Type B pancreatic cell (in vitro differentiated cells): ENCODE results near the gene HSH2D. TPM values are rescaled to one million over a fixed set of nuclear protein-coding genes. Genes with fewer than 3 reads are reported as not detected.
A peak's percentile ranks its signal among the peaks of the same experiment; 100 is the strongest.

Source experiments
- DNase-seq: peaks from one replicate; pipeline ENCODE4 v3.0.0; 2021; ENCODE audit warnings: mixed read lengths; ENCODE audit not compliant: unreplicated experiment; ENCODE audit errors: extremely low spot score
- H3K27ac Mint-ChIP-seq: 2 replicates; pipeline ENCODE4 v1.8.0; 2021; ENCODE audit warnings: mild to moderate bottlenecking, mixed read lengths
- H3K27me3 Mint-ChIP-seq: 2 replicates; pipeline ENCODE4 v1.8.0; 2021; ENCODE audit warnings: mixed read lengths
- H3K36me3 Mint-ChIP-seq: 2 replicates; pipeline ENCODE4 v1.8.0; 2021; ENCODE audit warnings: mixed read lengths
- H3K4me1 Mint-ChIP-seq: one replicate; pipeline ENCODE4 v1.8.0; 2021; ENCODE audit warnings: mixed read lengths; ENCODE audit not compliant: unreplicated experiment
- H3K4me3 Mint-ChIP-seq: 2 replicates; pipeline ENCODE4 v1.8.0; 2021; ENCODE audit warnings: mild to moderate bottlenecking, mixed read lengths
- H3K9me3 Mint-ChIP-seq: 2 replicates; pipeline ENCODE4 v1.8.0; 2021; ENCODE audit warnings: mixed read lengths
- CTCF ChIP-seq: fragments of 200-600 bp; sonication (generic); conservative IDR thresholded peaks from 2 replicates; pipeline ENCODE4 v1.5.0; 2021; ENCODE audit warnings: antibody characterized with exemption, mild to moderate bottlenecking
- total RNA-seq: library from RNA; stranded (reverse); gene quantifications from 2 replicates; pipeline ENCODE4 v1.2.1, GENCODE V29; 2021; ENCODE audit warnings: low replicate concordance

The HSH2D gene
- total RNA-seq, 1 donor from 2014 or later = 0.68 TPM

GRCh38 chr19:16199275-16199932 is 55.9 kb downstream of the HSH2D start:
- no peaks in the 10 kb centered on the region for H3K9me3 Mint-ChIP-seq
- H3K36me3 Mint-ChIP-seq = peaks cover 5% of the 10 kb centered on the region
- DNase-seq = no peak
- H3K4me1 Mint-ChIP-seq = peaks cover 22% of the 10 kb centered on the region
- H3K27me3 Mint-ChIP-seq = no peaks in the 10 kb centered on the region
- H3K27ac Mint-ChIP-seq = peak overlapping the region; percentile 39
- TF ChIP-seq CTCF = no peak
- H3K4me3 Mint-ChIP-seq = peak overlapping the region; percentile 87

DNA sequence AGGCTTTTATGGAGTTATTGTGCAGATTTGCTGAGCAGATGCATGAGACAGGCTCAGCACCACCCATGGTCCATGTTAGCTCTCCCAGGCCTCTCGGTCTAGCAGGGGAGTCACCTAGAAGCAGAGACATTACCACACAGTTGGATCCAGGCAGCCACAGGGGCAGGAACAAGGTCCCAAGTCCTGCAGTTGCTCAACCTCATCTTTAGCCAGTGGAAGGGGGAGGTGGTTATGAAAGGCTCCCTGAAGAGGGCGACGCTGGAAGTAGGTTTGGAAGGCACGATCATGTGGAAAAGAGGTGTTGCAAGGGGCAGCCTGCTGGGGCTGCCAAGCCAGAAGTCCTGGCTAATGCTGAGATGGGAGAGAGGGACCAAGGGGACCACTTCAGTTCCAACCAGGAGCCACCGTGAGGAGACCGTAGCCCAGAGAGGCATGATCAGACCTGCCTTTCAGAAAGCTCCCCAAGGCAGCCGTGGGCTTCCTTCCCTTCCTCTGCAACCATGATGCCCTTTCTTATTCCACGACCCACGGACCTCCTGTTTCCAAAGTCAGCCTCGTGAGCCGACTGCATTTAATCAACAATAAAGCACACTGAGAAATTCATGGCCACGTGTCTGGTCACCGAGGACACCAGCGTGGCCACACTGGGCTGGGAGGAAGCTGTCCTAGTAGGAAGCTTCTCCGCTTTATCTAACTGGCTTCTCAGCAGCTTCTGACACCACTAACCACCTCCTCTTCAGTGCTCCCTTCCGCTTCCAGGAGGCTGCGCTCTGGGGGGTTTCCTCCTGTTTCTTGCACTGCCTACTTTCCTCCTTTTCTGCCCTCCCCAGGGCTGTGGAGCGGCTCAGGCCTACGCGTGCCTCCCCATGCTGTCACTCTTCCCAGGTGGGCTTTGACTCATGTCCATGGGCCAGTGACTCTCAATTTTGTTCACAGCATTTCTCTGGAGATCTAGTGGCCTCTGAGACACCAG is 56.8 kb downstream of the HSH2D start:
- no peak for TF ChIP-seq CTCF
- Mint-ChIP-seq H3K36me3 (peaks cover 5% of the 10 kb centered on the region), H3K27ac (peak overlapping the region; percentile 39), H3K4me3 (peak overlapping the region; percentile 77), H3K27me3 (no peaks in the 10 kb centered on the region), H3K4me1 (peaks cover 22% of the 10 kb centered on the region), H3K9me3 (no peaks in the 10 kb centered on the region)
- DNase-seq = no peak

DNA sequence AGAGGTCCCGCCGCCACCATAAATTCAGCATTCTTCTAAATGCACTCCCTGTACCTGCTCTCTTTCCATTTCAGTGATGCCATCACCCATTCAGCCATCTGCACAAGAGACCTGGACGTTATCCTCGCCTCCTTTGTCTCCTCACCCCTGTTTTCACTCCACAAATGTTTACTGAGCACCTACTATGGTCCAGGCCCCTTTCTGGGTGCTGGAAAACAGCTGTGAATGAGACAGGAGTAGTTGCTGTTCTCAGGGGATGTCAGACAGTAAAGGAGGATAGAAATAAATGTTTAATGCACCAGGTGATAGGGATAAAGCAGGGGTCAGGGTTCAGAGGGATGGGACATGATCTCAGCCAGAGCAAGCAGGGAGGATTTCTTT is 57.5 kb downstream of the HSH2D start:
- Mint-ChIP-seq H3K4me1 (peaks cover 20% of the 10 kb centered on the region), H3K27me3 (no peaks in the 10 kb centered on the region), H3K4me3 (peak overlapping the region; percentile 77), H3K27ac (no peak overlapping the region), H3K36me3 (peaks cover 5% of the 10 kb centered on the region), H3K9me3 (no peaks in the 10 kb centered on the region)
- TF ChIP-seq CTCF = no peak
- no peak for DNase-seq

DNA sequence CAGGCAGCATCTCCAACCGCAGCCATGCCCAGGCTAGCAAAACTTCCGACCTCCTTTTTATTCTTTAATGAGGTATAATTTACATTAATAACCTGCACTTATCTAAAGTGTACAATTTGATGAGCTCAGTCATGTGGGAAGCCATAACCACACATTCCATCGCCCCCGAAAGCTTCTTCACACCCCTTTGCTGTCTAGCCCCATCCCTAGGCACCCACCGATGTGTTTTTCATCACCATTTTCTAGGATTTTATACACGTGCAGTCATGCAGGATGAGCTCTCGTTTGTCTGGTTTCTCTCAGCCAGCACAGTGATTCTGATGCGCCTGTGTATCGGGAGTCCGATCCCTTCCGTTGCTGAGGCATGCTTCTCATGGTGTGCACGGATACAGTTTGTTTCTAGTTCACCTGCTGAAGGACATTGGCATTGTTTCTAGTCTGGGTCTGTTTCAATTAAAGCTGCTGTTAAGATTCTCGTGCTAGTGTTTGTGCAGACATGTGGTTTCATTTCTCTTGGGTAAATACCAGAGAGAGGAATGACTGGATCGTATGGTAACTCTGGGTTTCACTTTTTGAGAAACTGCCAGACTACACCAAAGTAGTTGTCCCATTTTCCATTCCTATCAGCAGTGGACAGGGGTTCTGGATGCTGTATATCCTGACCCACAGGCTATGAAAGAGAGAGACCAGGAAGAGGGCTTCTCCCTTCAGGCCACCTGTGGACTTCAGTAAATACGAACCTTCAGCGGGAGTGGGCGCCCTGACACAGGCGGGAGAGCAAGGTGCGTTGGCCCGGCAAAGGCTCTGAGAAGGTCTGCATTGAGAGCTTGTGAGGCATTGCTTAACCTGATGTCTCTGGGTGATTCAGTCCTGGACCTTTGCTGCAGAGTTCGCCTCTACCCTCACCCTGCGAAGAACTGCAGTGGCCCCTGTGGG is 59.1 kb downstream of the HSH2D start:
- DNase-seq = no peak
- Mint-ChIP-seq H3K27me3 (no peaks in the 10 kb centered on the region), H3K27ac (no peak overlapping the region), H3K4me3 (peak overlapping the region; percentile 11), H3K9me3 (no peaks in the 10 kb centered on the region), H3K36me3 (peaks cover 5% of the 10 kb centered on the region), H3K4me1 (peaks cover 10% of the 10 kb centered on the region)
- no peak for TF ChIP-seq CTCF
